Memory B cell (primary cell): ENCODE results near the gene CBLC.

Source experiments
- ATAC-seq: fragments of 150-1000 bp; cut with Tn5 transposase; 2 replicates; pipeline ENCODE4 v1.10.0; 2021; ENCODE audit warnings: low read depth, mild to moderate bottlenecking, moderate library complexity
- DNase-seq, 2 donors: peaks; one replicate each; pipeline ENCODE4 v3.0.0; 2022; ENCODE audit warnings: low spot score in 2 of 2
- H3K27ac Mint-ChIP-seq: one replicate; pipeline ENCODE4 v1.8.0; 2022; ENCODE audit warnings: mild to moderate bottlenecking, moderate library complexity, mixed read lengths
- H3K27me3 Mint-ChIP-seq: one replicate; pipeline ENCODE4 v1.8.0; 2022; ENCODE audit warnings: mixed read lengths
- H3K36me3 Mint-ChIP-seq: one replicate; pipeline ENCODE4 v1.8.0; 2022; ENCODE audit warnings: mild to moderate bottlenecking, mixed read lengths
- H3K4me1 Mint-ChIP-seq: one replicate; pipeline ENCODE4 v1.8.0; 2022; ENCODE audit warnings: mixed read lengths
- H3K4me3 Mint-ChIP-seq: one replicate; pipeline ENCODE4 v1.8.0; 2022; ENCODE audit warnings: mild to moderate bottlenecking, moderate library complexity, mixed read lengths
- H3K9me3 Mint-ChIP-seq: one replicate; pipeline ENCODE4 v1.8.0; 2022; ENCODE audit warnings: mixed read lengths

CBLC gene

DNA sequence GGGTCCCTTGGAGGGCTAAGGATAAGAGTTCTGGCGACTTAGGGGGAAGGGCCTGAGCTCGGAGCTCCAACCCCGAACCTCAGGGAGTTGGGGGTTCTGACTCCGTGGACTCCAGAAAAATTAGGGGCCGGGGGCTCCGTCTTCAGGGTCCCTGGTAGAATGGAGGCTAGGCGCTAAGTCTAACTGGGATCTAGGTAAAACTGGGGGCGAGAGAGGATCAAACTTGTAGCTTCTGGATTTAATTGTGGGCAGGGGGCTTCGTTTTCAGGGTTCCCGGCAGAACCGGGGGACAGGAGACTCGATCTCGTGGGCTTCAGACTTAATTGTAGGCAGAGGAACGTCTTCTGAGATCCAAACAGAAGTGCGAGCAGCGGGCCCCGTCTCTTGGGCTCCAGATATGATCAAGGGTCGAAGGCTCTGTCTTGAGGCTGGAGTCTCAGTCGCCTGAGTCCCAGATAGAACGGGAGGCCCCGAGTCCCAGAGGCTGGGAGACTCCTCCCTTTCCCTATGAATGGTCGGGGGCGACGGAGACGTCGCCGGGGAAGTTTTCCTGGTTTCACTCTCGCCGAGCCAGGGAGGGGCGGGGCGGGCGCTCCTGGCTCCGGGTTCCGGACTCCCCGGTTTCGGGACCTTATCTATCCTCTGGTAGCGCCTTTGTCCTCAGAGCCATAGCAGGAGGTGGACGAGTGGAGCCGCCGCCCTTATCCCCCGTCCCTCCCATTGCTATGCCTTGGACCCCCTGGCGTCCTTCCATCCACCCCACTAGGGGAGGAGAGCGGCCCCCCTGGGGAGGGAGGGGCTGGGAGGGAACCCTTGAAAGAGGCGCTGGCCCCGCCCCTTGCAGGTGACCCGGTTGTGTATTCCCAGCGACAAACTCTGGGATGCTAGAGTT, 69.7 kb downstream of the CBLC start:
- Mint-ChIP-seq H3K4me3 (peak overlapping the region; percentile 71), H3K27me3 (peaks cover 34% of the 10 kb centered on the region), H3K9me3 (peaks cover 3% of the 10 kb centered on the region), H3K4me1 (peaks cover 27% of the 10 kb centered on the region), H3K36me3 (peaks cover 7% of the 10 kb centered on the region), H3K27ac (no peak overlapping the region)
- ATAC-seq = no peak
- DNase-seq = no peak

DNA sequence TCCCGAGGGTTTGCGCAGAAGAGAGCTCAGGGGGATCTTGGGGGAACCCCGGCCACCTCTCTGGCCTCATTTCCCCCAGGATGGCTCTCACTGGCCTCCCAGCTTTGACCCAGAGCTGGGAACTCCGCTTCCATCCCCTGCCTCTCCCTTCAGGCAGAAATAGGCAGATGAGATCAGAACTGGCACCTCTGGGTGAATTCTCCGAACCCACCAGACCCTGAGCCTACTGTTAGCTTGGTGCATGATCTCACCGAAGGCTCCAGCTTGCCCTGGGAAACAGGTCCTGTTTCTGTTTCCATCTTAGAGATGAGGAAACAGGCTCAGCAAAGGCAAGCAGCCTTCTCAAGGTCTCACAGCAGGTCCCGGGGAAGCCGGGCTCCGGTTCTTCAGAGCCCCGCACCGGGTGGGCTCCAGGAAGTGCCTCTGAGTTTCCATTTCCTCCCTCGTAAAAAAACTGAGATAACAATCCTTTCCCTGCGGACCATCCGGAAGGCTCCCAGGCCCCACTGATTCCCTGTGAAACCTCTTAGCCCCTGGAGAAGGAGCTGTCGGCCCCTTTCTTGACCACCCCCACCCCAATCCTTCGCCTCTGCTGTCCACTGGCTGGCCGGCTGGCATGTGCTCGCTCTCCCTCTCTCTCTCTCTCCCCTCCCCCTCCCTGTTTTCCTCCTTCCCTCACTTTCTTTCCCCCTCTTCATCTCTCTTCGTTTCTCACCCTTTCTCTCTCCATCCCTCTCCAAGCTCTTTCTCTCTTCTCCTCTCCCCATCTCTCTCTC, 70.5 kb downstream of the CBLC start:
- no peak for ATAC-seq
- Mint-ChIP-seq H3K36me3 (peaks cover 7% of the 10 kb centered on the region), H3K4me3 (peak overlapping the region; percentile 50), H3K9me3 (peaks cover 3% of the 10 kb centered on the region), H3K4me1 (peaks cover 27% of the 10 kb centered on the region), H3K27me3 (peaks cover 37% of the 10 kb centered on the region), H3K27ac (no peak overlapping the region)
- no peak for DNase-seq

DNA sequence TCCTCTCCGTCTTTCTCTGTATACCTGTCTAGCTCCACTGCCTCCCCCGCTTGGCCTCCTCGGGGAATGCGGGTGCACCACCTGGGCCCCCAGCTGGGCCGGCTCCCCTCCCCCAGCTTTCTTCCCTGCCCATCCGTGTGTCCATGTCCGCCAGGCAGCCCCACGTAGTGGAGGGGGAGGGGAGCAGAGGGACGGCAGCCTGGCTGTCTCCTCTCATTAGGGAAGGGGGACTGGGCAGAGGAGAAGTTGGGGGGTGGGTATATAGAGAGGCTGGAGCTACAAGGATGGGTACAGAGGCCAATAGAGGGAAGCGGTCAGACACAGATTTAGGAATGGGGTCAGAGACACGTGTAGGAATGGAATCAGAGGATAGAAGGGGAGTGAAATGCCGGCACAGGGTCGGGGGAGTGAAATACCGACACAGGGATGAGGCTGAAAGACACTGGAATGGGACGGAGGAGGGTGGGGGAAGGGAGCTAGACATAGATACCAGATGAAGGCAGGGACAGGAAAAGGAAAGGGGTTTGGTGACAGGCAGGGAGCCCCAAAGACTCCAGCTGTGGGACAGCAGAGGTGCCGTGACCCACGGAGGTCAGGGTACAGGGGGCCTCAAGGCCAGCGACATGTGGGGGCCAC, 71.2 kb downstream of the CBLC start:
- Mint-ChIP-seq H3K4me1 (peaks cover 27% of the 10 kb centered on the region), H3K9me3 (peaks cover 3% of the 10 kb centered on the region), H3K27me3 (peaks cover 39% of the 10 kb centered on the region), H3K36me3 (peaks cover 7% of the 10 kb centered on the region), H3K4me3 (peak overlapping the region; percentile 50), H3K27ac (no peak overlapping the region)
- ATAC-seq (no peak), DNase-seq (no peak)
